HG03066 (cell line): ENCODE results near the gene FXR1.
"Not testable (repeated sequence)": the region's sequence is repeated elsewhere in the genome, so short reads cannot be mapped to it uniquely, and the experiment has no call there.

Experiments
- ATAC-seq: cut with Tn5 transposase; IDR thresholded peaks from one replicate; pipeline ENCODE4 v1.9.1; 2021; ENCODE audit warnings: low read depth; ENCODE audit not compliant: unreplicated experiment

FXR1 gene

DNA sequence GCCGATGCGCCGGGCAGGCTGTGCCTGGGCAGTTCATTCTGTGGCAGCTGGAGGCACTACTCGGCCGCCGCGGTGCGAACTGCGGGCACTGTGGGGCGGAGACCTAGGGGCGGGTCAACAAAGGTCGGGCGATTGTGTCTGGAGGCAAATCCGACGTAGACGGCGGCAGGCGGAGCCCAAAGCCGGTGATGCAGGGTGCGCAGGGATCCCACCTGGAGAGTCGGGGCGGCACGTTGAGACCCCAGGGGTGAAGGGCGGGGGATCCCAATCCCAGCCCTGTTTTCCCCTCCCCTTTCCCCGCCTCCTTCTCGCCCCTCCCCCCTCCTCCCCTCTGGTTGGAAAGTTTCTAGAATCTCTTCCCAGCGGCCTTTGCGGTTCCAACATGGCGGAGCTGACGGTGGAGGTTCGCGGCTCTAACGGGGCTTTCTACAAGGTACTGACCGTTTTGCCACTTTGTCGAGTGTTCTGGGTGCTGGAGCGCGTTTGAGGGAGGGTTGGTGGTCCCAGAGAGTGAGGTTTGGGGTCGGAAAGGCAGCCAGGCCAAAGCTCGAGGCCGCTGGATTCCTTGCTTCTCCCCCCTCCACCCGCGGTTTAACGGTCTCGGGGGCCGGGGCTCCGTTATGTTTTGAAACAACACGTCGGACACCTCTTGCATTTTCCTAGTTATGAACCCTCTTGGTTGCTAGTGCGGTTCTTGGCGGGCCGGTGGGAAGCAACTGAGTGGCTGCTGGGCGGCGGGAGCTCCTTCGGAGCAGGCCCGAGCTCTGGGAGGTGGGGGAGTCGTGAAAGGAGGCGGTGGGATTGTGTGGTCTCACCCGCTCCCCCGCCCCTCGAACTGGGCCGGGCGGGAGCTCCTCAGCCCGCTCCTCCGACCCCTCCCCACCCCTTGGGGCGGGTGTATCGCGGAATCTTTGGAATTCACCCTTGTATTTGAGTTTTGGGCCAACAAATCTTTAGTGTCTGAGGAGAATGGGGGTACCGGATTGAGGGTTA is at the start of gene FXR1:
Gene FXR1, plus strand, starts transcription at position 367 of the 993 bp plus-strand sequence. Its CDS starts 16 bp downstream, at position 383.
- ATAC-seq: peak; percentile 97

DNA sequence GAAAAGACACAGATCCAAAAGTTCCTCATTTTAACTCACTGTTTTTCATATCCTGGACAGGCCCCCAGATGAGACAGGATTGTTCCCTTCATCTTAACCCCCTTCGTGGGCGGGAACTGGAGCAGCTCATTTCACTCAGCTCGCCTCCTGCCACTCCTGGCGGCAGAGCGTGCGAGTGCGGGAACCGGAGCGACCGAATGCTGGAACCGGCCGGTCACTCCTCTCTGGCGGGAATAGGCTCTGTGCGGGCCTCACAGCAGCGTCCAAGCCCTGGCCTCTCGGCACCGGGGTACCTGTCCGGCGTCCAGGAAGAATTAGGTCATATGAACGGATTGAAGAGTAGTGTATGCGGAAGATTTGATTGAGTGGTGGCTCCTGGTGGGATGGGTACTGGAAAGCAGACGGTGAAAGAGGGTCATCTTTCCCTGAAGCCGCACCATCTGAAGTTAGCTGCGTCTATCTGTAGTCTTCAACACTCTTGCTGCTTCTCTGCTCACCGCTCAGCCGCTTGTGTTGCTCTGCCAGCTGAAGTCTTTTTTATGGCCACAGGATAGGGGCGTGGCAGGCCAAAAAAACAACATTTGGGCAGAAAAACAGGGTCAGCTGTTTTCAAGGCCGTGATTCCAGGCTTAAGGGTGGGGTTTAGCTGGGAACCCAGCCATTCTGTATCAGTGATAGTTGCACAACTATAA is 42.3 kb upstream of the FXR1 start:
- no peak for ATAC-seq

DNA sequence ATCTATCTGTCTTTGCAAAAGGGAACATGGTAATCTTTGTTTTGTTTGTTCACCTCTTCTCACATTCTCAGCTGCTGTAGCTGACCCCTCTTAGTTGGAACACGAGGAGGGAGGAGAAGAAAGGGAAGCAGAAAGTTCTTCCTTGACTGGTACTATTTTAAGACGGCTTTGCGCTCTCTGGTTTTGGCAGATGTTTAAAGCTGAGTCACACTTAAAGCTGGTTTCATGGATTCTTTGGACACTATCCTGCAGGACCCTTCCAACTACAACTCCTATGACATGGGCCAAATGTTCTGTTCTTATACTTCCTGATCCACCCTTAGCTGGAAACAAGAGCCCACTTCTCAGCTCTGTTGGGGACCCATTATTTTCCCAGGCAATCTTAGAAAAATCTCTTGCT is 40.6 kb upstream of the FXR1 start:
- no peak for ATAC-seq

DNA sequence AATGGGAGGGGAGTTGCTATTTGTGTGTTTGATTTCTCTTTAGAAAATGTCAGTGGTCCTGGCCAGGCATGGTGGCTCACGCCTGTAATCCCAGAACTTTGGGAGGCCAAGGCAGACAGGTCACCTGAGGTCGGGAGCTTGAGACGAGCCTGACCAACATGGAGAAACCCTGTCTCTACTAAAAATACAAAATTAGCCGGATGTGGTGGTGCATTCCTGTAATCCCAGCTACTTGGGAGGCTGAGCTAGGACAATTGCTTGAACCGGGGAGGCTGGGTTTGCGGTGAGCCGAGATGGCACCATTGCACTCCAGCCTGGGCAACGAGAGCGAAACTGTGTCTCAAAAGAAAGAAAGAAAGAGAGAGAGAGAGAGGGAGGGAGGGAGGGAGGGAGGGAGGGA is 40.0 kb upstream of the FXR1 start:
- not testable (repeated sequence) for ATAC-seq

DNA sequence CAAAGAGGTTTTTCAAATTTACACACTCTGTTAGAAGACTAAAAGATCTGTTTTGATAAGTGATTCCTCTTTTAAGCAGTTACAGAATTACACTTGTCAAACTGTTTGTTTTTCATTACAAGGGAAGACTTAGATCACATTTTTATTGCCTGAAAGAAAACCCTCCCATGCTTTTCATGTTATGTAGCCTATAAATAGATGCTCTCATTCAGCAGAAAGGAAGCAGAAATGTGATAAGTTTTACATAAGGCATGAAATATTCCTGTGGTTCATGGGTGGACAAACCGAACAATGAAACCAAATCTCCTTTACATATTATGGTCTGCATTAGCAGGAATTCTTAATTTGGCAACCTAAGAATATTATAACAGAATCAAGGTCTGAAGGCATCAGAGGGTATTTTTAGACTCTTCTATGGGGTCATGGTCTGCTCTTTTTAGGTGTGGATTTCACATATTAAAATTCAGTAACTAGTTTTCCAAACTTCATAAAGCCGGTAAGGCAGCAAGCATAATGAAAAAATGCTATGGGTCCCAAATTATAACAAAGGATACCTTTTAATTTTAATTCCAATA is 37.3 kb upstream of the FXR1 start:
- ATAC-seq: no peak

DNA sequence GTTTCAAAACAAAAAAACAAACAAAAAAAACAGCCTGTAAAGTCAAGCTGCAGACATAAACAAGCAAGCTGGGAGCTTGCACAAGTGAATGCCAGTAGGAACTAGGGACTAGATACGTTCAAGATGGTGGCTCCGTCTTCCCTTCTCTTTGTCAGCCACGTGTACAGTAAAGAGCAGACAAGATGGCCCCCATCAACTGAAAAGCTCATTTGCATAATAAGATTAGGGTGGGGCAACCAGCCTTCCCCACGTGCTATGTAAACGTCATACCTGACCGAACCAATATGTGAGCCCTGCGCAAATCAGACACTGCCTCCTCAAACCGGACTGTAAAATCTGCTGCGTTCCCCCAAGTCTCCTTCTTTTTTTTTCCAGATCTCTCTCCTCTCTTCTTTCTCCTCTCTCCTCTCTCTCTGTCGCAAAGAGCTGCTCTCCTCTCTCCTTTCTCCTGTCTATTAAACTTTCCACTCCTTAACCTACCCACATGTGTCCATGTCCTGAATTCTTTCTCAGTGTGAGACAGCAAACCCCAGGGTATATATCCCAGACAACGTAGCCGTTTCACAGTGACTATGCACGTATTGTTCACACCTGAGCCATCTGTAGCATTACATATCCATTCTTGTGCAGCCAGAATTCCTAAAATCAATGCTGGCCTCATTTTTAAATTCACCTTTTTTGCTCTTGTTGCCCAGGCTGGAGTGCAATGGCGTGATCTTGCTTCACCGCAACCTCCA is 31.2 kb upstream of the FXR1 start:
- ATAC-seq: no peak

DNA sequence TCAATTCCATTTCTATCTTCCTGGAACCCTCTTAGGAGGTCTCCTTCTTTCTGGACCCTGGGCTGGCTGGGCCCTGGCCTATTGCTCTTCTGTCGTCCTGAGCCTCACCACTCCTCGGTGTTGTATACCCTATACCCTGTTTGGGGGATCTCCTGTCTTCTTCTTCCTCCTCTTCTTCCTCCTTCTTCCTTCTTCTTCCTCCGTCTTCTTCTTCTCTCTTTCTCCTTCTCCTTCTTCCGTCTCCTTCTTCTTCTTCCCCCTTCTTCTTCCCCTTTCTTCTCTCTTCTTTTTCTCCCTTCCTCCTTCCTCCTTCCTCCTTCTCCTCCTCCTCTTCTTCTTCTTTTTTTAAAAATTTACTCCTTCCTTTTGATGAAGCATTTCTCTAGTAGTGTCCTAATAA is 30.4 kb upstream of the FXR1 start:
- ATAC-seq: no peak

DNA sequence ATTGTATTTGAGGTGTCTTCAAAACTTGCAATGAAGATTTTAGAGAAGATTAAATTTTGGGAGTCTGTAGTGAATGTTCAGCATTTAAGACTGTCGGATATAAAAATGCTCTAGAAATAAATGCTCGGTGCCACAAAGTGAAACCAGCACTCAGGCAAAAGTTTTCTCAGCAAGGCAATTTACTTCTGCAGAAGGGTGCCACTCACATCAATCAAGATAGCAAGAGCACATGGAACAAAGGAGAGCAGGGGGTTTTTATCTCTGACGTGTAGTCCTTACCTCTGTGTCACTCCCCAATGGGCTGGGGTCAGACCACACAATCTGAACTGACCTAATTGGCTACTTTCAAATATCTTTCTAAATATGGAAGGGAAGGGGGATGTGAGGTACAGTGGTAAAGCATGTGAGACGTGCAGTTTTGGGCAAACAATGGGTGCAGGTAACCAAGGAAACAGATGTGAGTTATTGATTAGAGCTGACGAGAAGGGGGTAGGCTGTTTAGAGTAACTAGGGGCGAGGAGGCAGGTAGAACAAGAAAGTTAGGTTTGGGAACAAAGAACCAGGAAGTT is 23.4 kb upstream of the FXR1 start:
- no peak for ATAC-seq

DNA sequence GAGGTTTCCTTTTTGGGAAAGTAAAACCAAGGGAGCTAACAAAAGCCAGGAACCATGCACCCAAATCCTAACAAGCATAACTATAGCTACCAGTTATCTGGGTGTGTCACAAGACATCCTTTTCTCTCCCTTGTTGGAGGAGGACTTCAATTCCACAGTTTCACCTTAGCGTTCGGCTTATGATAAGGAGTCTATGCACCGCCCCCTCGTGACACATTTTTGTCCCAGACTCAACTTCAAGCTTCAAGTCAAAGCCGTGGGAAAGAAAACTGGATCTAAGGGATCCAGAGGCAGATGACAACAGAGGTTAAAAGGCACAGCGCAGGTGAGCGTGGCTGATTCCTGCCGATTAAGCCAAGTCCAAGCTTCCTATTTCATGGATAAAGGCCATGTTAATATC is 13.9 kb upstream of the FXR1 start:
- ATAC-seq: no peak

DNA sequence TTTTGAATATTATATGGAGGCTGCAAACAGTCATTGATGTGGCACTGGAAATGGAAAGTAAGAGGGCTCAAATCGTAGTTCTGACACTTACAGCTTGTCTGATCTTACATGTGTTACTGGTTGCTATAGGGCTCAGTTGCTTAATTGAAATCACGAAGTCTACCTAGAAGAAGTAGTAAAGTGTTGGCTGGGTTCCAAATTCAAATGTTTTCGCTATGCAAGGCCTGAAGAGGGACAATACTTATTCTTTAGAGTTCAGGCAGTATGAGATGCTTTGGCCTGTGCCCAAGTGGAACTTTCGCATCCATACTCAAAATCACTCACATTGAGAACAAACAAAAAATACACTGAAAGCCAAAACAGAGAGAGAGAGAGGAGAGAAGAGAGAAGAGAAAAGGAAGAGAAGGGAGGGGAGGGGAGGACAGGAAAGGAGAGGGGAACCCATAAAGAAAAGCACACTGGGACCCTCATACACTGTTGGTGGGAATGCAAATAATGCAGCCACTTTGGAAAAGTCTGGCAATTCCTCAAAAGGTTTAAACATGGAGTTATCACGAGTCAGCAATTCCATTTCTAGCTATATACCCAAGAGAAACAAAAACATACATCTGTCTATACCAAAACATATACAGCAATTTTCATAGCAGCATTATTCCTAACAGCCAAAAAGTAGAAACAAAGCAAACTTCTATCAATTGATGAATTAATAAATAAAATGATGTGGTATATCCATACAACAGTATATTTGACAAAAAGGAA is 2.9 kb upstream of the FXR1 start:
- ATAC-seq: no peak

DNA sequence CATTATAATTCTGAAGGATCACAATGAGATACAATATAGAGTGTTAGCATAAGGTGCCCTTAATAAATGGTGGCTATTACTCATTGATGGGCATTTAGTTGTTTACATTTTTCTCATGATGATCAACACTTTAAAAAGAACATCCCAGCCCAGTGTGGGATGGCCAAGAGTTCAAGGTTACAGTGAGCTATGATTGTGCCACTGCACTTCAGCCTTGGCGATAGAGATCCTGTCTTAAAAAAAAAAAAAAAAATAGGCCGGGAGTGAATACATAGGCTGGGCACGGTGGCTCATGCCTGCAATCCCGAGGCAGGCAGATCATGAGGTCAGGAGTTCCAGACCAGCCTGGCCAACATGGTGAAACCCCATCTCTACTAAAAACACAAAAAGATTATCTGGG is 1.6 kb upstream of the FXR1 start:
- no peak for ATAC-seq

DNA sequence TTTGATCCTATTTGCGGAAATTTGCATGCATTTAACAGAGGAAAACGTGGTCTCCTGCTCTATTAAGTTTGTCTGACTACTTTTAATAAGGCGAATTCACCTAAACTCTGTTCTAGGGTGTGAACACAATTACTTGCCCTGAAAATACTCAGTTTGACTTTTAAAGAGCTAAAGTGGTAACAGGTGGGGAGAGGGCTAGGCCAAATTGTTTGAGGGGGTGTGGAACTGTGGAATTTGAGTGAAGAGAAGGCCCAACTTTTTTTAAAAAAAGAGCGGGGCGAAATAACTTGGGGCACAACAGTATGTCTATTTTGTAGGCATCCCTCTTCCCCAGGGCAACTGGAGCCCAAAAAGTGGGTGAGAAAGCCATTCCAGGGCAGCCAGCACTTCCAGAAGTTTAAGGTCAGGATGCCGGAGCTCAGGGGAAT is 580 bp upstream of the FXR1 start:
- peak; percentile 11 for ATAC-seq

DNA sequence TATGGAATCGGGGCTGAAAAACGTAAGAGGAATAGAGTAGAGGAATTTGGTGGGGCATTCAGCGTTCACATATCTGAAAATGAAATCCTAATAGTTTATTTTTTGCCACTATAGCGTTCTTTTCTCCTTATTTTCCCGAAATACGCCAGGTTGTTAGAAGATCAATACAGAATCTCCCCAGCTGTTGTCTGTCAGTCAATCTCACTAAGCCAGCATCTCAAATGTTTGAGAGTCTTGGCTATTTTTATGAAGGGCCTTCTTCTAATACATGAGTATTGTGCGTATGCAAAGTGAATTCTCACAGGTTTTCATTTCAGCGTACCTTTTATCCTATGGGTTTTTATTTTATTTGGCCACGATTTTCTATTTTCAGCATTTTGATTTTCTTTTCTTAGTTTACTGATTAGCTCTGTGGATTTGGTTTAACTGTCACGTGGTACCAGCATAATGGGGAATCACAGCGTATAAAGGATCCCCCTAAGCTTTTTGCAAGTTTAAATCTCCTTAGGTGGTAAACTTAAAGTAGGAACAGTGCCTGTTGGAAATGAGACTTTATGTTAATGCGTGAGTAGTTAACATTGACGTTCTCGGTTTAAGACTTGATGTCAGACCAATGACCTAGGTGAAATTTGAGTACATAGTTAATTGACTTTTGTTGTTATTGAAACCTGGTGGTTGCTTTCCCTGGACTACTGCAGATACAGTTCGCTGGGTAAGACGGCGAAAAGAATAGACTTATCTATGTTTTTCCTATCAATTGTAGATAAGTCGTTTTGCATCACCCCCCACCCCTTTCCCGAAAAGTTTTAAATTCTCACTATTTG is 1.3 kb downstream of the FXR1 start:
- no peak for ATAC-seq

DNA sequence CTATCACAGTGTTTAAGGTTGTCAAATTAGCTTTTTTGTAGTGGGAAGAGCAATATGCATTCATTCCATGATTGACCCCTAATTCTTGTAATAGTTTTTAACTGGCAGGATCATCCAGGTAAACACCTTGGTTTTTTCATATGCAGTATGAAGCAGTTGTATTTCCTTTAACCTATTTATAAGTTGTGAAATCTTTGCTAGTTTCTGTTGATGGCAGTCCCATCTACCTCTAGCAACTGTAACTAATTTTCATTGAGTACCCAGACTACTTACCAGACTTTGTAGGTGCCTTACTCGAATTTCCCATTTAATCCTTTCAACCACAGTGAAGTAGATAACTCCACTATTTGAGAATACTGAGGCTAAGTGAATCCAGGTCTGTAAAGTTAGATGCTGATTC is 6.1 kb downstream of the FXR1 start:
- ATAC-seq: no peak

DNA sequence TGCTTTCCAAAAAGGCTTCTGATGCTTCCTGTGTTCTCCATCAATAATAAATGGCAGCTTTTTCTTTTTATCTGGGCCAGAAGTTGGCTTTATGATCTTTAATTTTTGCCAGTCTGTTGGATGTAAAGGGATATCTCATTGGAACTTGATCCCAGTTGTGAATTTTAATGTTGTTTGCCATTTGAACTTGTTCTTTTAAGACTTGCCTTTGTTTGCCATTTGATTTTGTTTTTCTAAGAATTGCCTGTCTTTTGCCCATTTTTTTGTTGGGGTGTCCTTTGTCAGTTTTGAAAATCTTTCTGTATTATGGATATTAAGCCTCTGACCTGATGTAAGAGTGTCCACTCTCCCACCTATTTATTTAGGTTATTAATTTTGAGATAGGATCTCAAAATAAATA is 9.8 kb downstream of the FXR1 start:
- no peak for ATAC-seq

DNA sequence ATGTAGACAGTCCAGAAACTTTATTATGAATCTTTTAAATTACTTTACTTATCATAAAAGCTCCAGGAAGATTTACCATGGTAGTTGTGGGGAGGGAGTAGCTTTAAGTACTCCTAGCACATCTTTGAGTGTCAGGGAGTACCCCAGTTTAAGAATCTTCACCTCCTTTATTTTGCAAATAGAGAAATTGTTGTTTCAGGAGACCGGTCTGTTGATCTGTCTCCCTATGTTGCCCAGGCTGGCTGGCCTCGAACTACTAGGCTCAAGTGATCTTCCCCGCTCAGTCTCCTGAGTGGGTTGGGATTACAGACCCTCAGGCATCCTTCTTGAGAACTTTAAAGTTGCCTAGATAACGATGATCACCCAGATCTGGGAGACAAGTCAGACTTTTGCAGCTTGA is 11.1 kb downstream of the FXR1 start:
- no peak for ATAC-seq

DNA sequence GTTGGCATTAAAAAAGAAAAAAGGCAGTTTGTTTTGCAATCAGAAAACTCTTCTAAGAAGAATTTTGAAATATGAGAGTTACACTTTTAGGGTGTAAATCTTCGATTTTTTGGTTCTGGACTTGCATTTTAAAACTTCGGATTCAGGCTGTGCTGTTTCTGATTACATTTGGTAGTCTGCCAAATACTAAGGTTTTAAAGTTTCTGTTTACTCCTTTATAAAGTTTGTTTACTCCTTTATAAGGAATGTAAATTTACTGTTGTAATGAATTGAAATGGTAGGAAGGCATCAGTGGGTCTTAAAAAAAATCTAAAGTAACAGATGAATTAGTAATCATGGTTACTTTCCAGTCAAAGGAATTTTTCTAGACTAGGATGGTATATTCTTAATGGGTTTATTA is 14.1 kb downstream of the FXR1 start:
- no peak for ATAC-seq

DNA sequence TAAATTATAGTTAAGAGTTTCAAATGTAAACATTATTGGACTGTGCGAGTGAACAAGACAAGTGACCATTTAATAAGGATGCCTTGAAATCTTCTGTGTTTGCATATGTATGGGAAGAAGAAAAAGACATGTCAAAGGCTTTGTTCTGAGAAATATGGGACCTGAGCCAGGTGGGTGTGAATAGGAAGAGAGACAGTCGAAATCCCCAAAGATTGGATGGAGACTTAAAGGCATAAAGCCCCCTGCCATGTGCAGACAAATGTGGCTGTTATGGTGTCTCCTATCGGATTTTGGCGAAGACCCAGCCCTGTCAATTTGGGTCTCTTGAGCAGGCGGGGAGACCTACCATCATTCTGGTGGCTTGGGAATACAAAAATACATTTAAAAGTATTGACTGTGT is 16.9 kb downstream of the FXR1 start:
- ATAC-seq: no peak

DNA sequence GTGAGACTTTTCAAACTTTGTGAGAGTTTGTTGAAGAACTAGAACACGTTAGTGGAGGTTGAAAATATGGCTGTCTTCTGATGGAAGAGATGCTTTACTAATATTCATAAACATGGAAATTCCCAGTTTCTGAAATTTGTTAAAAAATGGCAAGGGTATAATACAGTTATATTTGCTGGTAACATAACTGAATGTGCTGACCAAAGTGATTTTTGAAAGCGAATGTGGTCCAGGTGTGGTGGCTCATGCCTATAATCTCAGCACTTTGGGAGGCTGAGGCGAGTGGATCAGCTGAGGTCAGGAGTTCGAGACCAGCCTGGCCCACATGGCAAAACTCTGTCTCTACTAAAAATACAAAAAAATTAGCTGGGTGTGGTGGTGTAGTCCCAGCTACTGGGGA is 18.1 kb downstream of the FXR1 start:
- ATAC-seq: no peak
